GM13976 (cell line): ENCODE data around the gene GJA10.

ENCODE experiments used
- DNase-seq: peaks from one replicate; pipeline ENCODE4 v3.0.0; 2012; ENCODE audit warnings: low spot score
- in situ Hi-C: fragments of 300-500 bp; cut with MboI; formaldehyde crosslinking; loops from one replicate; pipeline ENCODE4 v1.12.0; 2022; ENCODE audit warnings: low sequenced_read_pairs, mixed read lengths, inconsistent platforms; ENCODE audit not compliant: unreplicated experiment
- TF ChIP-seq, protein P1 (sequence below): IDR thresholded peaks from 2 replicates; pipeline ENCODE4 v1.5.1; 2012; ENCODE audit warnings: borderline replicate concordance, mild to moderate bottlenecking; ENCODE audit not compliant: insufficient read depth; ENCODE audit errors: extremely low read depth, missing control alignments, control extremely low read depth

The GJA10 gene

DNA sequence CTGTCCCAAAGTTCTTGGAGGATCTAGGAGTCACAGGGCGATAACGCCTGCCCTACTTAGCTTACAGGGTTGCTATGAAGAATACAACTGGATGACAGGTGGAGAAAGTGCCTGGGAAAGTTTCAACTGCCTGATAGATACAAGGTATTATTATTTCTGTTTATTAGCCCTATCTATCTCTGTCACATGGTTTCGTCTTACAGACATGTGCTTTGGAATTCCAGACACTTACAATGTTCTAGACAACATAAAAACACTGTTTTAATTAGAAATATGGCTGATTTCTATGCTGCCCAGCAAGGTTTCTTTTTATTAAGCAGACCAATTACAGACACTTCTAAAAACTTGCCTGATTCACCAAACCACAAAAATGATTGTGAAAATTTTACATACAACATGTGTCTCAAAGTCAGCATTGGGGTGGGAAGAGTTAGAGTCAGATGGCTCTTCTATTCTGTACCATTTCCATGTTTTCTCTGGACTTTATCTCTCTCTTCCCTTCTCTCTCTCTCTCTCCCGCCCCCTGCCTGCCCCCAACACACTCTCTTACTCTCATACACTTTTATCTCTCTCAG lies 50.0 kb downstream of the GJA10 start:
- no peak for DNase-seq
- in situ Hi-C loops = loop anchor here (5.0 to 10.0 kb wide), 2 partner anchors 451 to 533 kb away; no protein-coding TSS in a partner anchor
- TF ChIP-seq, protein P1, sequence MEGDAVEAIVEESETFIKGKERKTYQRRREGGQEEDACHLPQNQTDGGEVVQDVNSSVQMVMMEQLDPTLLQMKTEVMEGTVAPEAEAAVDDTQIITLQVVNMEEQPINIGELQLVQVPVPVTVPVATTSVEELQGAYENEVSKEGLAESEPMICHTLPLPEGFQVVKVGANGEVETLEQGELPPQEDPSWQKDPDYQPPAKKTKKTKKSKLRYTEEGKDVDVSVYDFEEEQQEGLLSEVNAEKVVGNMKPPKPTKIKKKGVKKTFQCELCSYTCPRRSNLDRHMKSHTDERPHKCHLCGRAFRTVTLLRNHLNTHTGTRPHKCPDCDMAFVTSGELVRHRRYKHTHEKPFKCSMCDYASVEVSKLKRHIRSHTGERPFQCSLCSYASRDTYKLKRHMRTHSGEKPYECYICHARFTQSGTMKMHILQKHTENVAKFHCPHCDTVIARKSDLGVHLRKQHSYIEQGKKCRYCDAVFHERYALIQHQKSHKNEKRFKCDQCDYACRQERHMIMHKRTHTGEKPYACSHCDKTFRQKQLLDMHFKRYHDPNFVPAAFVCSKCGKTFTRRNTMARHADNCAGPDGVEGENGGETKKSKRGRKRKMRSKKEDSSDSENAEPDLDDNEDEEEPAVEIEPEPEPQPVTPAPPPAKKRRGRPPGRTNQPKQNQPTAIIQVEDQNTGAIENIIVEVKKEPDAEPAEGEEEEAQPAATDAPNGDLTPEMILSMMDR = no peak

DNA sequence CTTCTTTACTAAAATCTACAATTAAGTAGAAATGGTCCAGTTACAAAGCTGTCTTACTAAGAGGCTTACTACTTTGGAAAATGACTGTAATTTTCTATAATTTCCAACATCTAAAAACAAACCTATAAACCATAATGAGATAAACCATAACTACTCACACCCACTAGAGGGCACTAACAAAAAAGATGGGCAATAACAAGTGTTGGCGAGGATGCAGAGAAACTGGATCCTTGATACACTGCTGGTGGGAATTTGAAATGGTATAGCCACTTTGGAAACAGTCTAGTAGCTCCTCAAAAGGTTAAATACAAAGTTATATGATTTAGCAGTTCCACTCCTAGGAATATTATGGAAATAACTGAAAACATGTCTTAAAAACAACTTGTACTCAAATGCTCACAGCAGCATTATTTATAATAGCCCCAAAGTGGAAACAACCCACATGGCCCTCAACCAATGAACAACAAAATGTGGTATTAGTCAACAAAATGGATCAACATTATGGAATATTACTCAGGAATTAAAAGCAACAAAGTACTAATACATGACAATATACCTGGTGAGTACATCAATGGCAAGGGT lies 50.6 kb downstream of the GJA10 start:
- in situ Hi-C loops = loop anchor here (5.0 to 10.0 kb wide), 2 partner anchors 450 to 532 kb away; no protein-coding TSS in a partner anchor
- TF ChIP-seq, protein P1 = peak; percentile 27
- DNase-seq = no peak
